Activated T-helper 2 cell treated with anti-CD3 and anti-CD28 coated beads, Interferon-gamma antibody, Interleukin-2, Interleukin-4, amounts not matched to agents 10 μg/mL and 5 μg/mL and 100 μg/mL, durations not matched to agents 14 hours and 24 hours and 36 hours (primary cell): ENCODE results near the gene AVEN. TPM values are rescaled to one million over a fixed set of nuclear protein-coding genes. Genes with fewer than 3 reads are reported as not detected.

Experiments used
- DNase-seq: peaks from one replicate; pipeline ENCODE4 v3.0.0; 2021; ENCODE audit warnings: low spot score
- H3K27ac Mint-ChIP-seq: one replicate; pipeline ENCODE4 v1.8.0; 2021; ENCODE audit warnings: mixed read lengths
- H3K27me3 Mint-ChIP-seq: one replicate; pipeline ENCODE4 v1.8.0; 2021; ENCODE audit warnings: low read depth, mixed read lengths
- H3K36me3 Mint-ChIP-seq: one replicate; pipeline ENCODE4 v1.8.0; 2021; ENCODE audit warnings: low read depth, mixed read lengths
- H3K4me1 Mint-ChIP-seq: one replicate; pipeline ENCODE4 v1.8.0; 2021; ENCODE audit warnings: low read depth, mixed read lengths
- H3K4me3 Mint-ChIP-seq: one replicate; pipeline ENCODE4 v1.8.0; 2021; ENCODE audit warnings: low read depth, mild to moderate bottlenecking, moderate library complexity, mixed read lengths
- H3K9me3 Mint-ChIP-seq: one replicate; pipeline ENCODE4 v1.8.0; 2021; ENCODE audit warnings: mixed read lengths
- intact Hi-C: fragments of 100-400 bp; cut with micrococcal nuclease; formaldehyde crosslinking; loops from one replicate; pipeline ENCODE4 v1.15.1; 2023
- total RNA-seq: library from RNA; stranded (reverse); gene quantifications from 2 replicates; pipeline ENCODE4 v1.2.3, GENCODE V29; 2022

AVEN gene
- total RNA-seq, 1 donor from 2014 or later = 19.8 TPM

GRCh38 chr15:33871980-33872379 lies 167.0 kb downstream of the AVEN start:
- no peaks in the 10 kb centered on the region for H3K4me1 Mint-ChIP-seq
- H3K9me3 Mint-ChIP-seq = no peaks in the 10 kb centered on the region
- H3K27me3 Mint-ChIP-seq = no peaks in the 10 kb centered on the region
- H3K27ac Mint-ChIP-seq = no peak overlapping the region
- intact Hi-C loops = no loop called here
- no peak for DNase-seq
- H3K4me3 Mint-ChIP-seq = no peak overlapping the region
- H3K36me3 Mint-ChIP-seq = no peaks in the 10 kb centered on the region

DNA sequence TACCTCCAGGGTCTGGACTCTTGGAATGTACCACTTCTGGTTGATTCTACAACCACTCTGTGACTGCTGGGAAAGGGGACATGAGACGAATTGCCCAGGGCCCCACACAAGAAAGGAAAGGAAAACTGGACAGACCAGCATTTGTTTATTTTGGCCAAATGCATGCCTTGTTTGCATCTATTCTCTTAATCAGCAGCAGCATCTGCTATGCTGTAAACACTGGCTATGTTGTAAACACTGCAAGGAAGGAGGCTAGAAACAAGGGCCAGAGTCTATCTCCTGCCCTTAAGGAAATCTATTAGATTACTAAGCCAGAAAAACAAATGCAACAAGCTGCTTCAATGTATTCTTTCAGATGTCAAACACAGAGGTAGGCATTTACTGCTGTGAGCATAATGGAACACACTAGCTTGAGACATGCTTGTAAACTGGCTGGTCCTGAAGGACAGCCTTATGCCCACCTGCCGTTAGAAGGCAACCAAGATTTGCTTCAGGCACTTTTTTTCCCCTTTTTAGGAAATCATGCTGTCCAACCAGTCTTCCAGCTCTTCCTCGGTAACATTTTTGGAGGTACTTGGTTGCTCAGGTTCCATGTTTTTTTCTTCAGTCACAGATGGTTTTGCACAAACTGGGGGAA lies 172.8 kb downstream of the AVEN start:
- H3K9me3 Mint-ChIP-seq = no peaks in the 10 kb centered on the region
- H3K27ac Mint-ChIP-seq = no peak overlapping the region
- no peak for DNase-seq
- H3K4me1 Mint-ChIP-seq = peaks cover 3% of the 10 kb centered on the region
- no peak overlapping the region for H3K4me3 Mint-ChIP-seq
- H3K36me3 Mint-ChIP-seq = peaks cover 4% of the 10 kb centered on the region
- intact Hi-C loops = no loop called here
- no peaks in the 10 kb centered on the region for H3K27me3 Mint-ChIP-seq

DNA sequence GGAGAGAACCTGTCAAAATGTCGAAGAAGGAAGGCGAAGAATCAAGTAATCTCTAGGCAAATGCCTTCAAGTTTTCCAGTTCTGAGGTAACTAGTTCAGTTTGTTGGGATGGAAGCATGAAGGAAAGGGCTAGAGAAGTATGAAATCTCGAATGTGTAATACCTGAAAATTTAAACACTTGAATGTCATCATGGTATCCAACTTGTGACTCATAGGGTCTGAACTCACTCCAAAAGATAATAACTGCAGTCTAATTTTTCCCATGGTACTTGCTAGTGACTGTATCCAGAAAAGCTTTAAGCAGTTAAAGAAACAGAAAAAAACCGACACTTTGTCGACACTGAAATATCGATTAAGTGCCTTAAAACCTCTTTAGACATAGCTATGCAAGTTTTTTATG lies 173.6 kb downstream of the AVEN start:
- intact Hi-C loops = no loop called here
- H3K4me1 Mint-ChIP-seq = peaks cover 3% of the 10 kb centered on the region
- no peak overlapping the region for H3K27ac Mint-ChIP-seq
- no peaks in the 10 kb centered on the region for H3K27me3 Mint-ChIP-seq
- no peaks in the 10 kb centered on the region for H3K9me3 Mint-ChIP-seq
- H3K36me3 Mint-ChIP-seq = peaks cover 4% of the 10 kb centered on the region
- no peak for DNase-seq
- no peak overlapping the region for H3K4me3 Mint-ChIP-seq

DNA sequence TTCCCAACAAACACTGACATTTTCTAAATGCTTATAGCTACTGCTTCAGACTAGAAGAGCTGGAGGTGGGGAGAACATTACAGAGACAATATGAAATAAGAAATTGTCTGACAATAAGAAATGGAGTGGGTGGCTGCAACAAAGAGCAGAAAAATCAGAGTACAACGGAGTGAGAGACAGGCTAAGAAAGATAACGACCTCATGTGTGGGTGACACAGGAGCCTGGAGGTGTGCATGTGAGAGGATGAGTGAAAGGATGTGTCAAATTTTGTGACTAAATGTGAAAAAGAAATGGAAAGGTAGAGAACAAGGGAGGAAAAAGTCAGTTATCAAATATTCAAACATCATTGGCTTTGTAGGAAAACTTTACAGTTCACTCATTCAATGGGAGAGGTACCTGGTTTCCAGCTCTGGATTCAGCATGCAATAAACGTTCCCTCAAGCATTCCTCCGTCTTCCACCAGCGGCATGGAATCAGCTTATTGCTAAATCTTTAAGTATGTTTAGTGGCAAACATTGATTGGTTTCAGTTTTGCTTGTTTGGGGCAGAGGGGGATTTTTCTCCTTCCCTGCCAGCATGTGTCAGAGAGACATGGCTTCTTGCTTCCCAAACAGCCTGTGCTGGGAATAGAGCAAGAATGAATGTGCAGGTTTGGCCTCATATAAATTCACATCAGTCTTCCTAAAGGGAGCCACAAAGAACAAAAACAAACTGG lies 174.5 kb downstream of the AVEN start:
- no peak overlapping the region for H3K4me3 Mint-ChIP-seq
- intact Hi-C loops = no loop called here
- no peaks in the 10 kb centered on the region for H3K27me3 Mint-ChIP-seq
- DNase-seq = no peak
- H3K27ac Mint-ChIP-seq = no peak overlapping the region
- no peaks in the 10 kb centered on the region for H3K9me3 Mint-ChIP-seq
- peaks cover 4% of the 10 kb centered on the region for H3K36me3 Mint-ChIP-seq
- H3K4me1 Mint-ChIP-seq = peaks cover 3% of the 10 kb centered on the region

DNA sequence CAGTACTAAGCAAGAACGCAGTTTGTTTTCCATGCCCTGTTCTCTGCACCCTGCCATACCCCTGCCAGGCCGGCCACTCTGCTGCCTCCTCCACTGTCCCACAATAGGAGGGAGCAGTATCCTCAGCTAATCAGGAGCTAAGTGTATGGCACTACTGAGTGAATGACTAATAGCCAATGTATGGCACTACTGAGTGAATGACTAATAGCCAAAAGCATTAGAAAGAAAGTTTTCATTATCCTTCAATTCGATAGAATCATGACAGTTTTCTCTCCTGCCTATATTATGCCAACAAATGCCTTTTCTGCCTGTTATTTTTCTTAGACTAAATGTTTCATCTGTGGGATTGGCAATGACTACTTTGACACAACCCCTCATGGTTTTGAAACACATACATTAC lies 178.2 kb downstream of the AVEN start:
- DNase-seq = no peak
- H3K27ac Mint-ChIP-seq = no peak overlapping the region
- H3K9me3 Mint-ChIP-seq = no peaks in the 10 kb centered on the region
- H3K4me3 Mint-ChIP-seq = no peak overlapping the region
- peaks cover 3% of the 10 kb centered on the region for H3K4me1 Mint-ChIP-seq
- intact Hi-C loops = no loop called here
- no peaks in the 10 kb centered on the region for H3K27me3 Mint-ChIP-seq
- peaks cover under 1% of the 10 kb centered on the region for H3K36me3 Mint-ChIP-seq

GRCh38 chr15:33859992-33860545 lies 178.9 kb downstream of the AVEN start:
- Mint-ChIP-seq H3K4me1 (peaks cover 3% of the 10 kb centered on the region), H3K4me3 (no peak overlapping the region), H3K36me3 (no peaks in the 10 kb centered on the region), H3K27me3 (no peaks in the 10 kb centered on the region), H3K27ac (no peak overlapping the region), H3K9me3 (no peaks in the 10 kb centered on the region)
- intact Hi-C loops = no loop called here
- DNase-seq = no peak

GRCh38 chr15:33858836-33859235 lies 180.2 kb downstream of the AVEN start:
- no peak overlapping the region for H3K4me3 Mint-ChIP-seq
- H3K36me3 Mint-ChIP-seq = no peaks in the 10 kb centered on the region
- H3K4me1 Mint-ChIP-seq = no peaks in the 10 kb centered on the region
- no peak overlapping the region for H3K27ac Mint-ChIP-seq
- H3K27me3 Mint-ChIP-seq = no peaks in the 10 kb centered on the region
- intact Hi-C loops = no loop called here
- no peak for DNase-seq
- no peaks in the 10 kb centered on the region for H3K9me3 Mint-ChIP-seq

DNA sequence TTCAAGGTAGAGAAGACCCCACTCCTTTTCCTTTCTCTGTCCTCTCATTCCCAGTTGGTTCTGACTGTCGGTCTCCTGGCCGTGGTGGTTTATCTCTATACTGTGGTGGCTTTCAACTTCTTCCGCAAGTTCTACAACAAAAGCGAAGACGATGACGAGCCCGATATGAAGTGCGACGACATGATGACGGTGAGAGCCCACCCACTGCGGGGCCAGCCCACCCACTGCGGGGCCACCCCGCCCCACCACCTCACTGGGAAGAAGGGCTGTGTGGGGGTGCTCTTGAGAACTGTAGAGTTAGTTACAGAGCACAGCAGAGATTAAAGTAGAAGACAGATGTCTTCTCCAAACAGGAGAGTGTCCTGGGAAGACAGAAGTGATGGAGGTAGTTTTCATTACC lies 181.3 kb downstream of the AVEN start:
- intact Hi-C loops = no loop called here
- H3K4me1 Mint-ChIP-seq = no peaks in the 10 kb centered on the region
- no peak overlapping the region for H3K27ac Mint-ChIP-seq
- H3K4me3 Mint-ChIP-seq = no peak overlapping the region
- no peaks in the 10 kb centered on the region for H3K36me3 Mint-ChIP-seq
- no peaks in the 10 kb centered on the region for H3K27me3 Mint-ChIP-seq
- no peaks in the 10 kb centered on the region for H3K9me3 Mint-ChIP-seq
- no peak for DNase-seq

- H3K27me3 Mint-ChIP-seq = peaks cover 3% of the 10 kb centered on the region
- H3K4me1 Mint-ChIP-seq = no peaks in the 10 kb centered on the region
- H3K9me3 Mint-ChIP-seq = no peaks in the 10 kb centered on the region
- H3K27ac Mint-ChIP-seq = no peak overlapping the region
- no peaks in the 10 kb centered on the region for H3K36me3 Mint-ChIP-seq
- no peak overlapping the region for H3K4me3 Mint-ChIP-seq
- no peak for DNase-seq
- intact Hi-C loops = no loop called here
These were observed 186.4 kb downstream of the AVEN start for GRCh38 chr15:33852570-33852969.

DNA sequence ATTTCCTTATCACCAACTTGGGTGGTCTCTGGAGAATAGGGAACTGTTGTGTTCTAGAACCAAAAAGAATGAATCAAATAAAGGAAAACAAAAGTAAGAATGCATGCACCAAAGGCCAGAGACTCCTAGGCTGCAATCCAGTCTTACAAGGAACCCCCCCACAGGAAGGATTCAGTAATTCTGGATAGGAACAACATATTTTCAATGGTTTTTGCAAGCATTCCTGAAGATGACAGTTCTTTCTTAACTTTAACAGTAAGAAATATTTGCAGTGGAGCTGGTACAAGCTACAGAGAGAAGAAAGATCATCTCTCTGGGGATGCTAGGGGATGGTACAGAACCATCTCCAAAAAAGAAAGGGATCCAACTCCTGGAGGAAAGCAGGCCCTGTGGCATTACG lies 186.9 kb downstream of the AVEN start:
- Mint-ChIP-seq H3K4me3 (no peak overlapping the region), H3K36me3 (no peaks in the 10 kb centered on the region), H3K27ac (no peak overlapping the region), H3K4me1 (no peaks in the 10 kb centered on the region), H3K27me3 (peaks cover 3% of the 10 kb centered on the region), H3K9me3 (no peaks in the 10 kb centered on the region)
- intact Hi-C loops = no loop called here
- DNase-seq = no peak

DNA sequence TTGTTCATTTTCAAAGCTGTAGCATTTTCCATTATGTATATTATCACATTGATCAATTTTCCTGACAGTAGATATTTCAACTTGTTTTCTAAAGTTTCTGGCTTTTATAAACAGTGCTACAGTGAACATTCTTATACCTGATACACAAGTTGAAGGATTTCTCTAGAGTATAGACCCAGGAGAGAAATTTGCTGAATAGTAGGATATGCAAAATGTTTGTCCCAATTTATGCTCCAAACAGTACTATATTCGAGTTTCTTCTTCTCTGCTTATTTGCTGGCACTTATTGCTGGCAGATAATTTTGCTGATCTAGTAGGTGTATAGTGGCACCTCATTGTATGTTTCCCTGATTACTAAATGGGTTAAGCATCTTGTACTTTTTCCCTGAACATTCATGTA lies 187.9 kb downstream of the AVEN start:
- no peak for DNase-seq
- H3K36me3 Mint-ChIP-seq = no peaks in the 10 kb centered on the region
- peaks cover 3% of the 10 kb centered on the region for H3K27me3 Mint-ChIP-seq
- H3K9me3 Mint-ChIP-seq = no peaks in the 10 kb centered on the region
- no peak overlapping the region for H3K4me3 Mint-ChIP-seq
- H3K4me1 Mint-ChIP-seq = no peaks in the 10 kb centered on the region
- no peak overlapping the region for H3K27ac Mint-ChIP-seq
- intact Hi-C loops = no loop called here

DNA sequence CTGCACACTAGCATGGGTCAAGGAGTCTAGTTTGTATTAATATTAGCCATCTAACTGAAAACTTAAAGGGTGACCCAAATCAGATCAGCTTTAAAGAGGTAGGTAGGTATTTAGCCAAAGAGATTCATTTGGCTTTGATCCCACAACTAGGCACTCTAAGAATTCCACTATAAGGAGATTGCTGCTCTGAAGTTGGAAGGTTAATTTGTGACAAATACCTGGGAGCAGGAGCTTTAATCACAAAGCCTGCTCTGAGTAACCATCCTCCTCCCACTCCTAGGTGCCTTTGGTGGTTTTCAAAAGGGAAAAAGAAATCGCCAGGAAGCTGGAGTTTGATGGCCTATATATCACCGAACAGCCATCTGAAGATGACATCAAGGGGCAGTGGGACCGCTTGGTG lies 191.0 kb downstream of the AVEN start:
- H3K36me3 Mint-ChIP-seq = no peaks in the 10 kb centered on the region
- H3K4me1 Mint-ChIP-seq = no peaks in the 10 kb centered on the region
- no peak overlapping the region for H3K4me3 Mint-ChIP-seq
- H3K27me3 Mint-ChIP-seq = peaks cover 3% of the 10 kb centered on the region
- intact Hi-C loops = no loop called here
- no peak overlapping the region for H3K27ac Mint-ChIP-seq
- no peaks in the 10 kb centered on the region for H3K9me3 Mint-ChIP-seq
- no peak for DNase-seq

DNA sequence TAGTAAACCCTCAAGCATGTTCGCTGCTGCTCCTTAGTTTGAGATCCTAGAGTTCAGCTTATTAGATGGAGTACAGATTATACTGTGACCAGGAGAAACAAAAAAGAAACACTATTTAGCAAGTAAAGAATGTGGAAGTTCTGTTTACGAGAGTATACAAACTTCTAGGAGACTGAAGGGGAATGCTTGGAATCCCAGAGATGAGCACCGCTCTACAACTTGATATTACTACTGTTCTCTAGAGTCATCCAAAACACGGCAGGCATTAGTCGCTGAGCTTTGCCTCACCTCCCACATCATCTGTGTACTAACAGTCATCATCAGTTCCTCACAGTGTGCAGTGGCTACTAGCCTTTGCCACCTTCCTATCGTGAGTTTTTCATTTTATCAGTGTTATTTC lies 192.1 kb downstream of the AVEN start:
- intact Hi-C loops = no loop called here
- H3K9me3 Mint-ChIP-seq = no peaks in the 10 kb centered on the region
- H3K27ac Mint-ChIP-seq = no peak overlapping the region
- no peak for DNase-seq
- H3K36me3 Mint-ChIP-seq = no peaks in the 10 kb centered on the region
- peaks cover 3% of the 10 kb centered on the region for H3K27me3 Mint-ChIP-seq
- no peaks in the 10 kb centered on the region for H3K4me1 Mint-ChIP-seq
- no peak overlapping the region for H3K4me3 Mint-ChIP-seq
